GM12878 (cell line): ENCODE measurements around the gene RBPMS2. TPM values are rescaled to one million over a fixed set of nuclear protein-coding genes. Genes with fewer than 3 reads are reported as not detected.

ENCODE experiments used
- ATAC-seq: fragments of 200-7000 bp; cut with Tn5 transposase; 3 replicates; pipeline ENCODE4 v1.9.1; 2020; ENCODE audit warnings: mild to moderate bottlenecking, moderate library complexity
- BruUV-seq: library from RNA; stranded (reverse); fragments of 400-500 nt; replicated peaks from 2 replicates; lab custom pipeline; 2021; lab: Mats Ljungman, UMichigan
- CTCF ChIA-PET: fragments of 300-600 bp; sonication (Branson Sonifier 250); formaldehyde crosslinking; extraction: SDS; loops from one replicate; lab custom pipeline; 2021; ENCODE audit warnings: inconsistent platforms; lab: Yijun Ruan, JAX
- POLR2A ChIA-PET: fragments of 350-600 bp; formaldehyde crosslinking; extraction: SDS; loops from one replicate; lab custom pipeline; 2021; ENCODE audit warnings: inconsistent platforms; lab: Charles Lee
- RAD21 ChIA-PET: fragments of 300-600 bp; sonication (Branson Sonifier 250); formaldehyde crosslinking; loops from one replicate; lab custom pipeline; 2023; ENCODE audit warnings: antibody characterized with exemption; ENCODE audit not compliant: unreplicated experiment; lab: Charles Lee
- SMC1A ChIA-PET: fragments of 300-600 bp; sonication (Branson Sonifier 250); formaldehyde crosslinking; loops from one replicate; lab custom pipeline; 2023; ENCODE audit not compliant: unreplicated experiment, uncharacterized antibody; lab: Charles Lee
- DNase-seq: peaks from one replicate; pipeline ENCODE4 v3.0.0-alpha.2; 2011; ENCODE audit warnings: low read depth, low spot score
- FAIRE-seq: peaks from 3 replicates; lab custom pipeline; 2011; peaks lifted over from hg19 to GRCh38; lab: Jason Lieb, UNC
- H2AFZ ChIP-seq: 2 replicates; pipeline ENCODE4 v1.6.0; 2011; ENCODE audit warnings: low read depth, low read length, control low read depth; ENCODE audit not compliant: control insufficient read depth
- H3K27ac ChIP-seq: 2 replicates; pipeline ENCODE4 v1.5.1; 2011; ENCODE audit warnings: control low read depth; ENCODE audit not compliant: control insufficient read depth, insufficient read depth
- H3K27me3 ChIP-seq, 2 experiments: replicated peaks in 1 of 2; 2 replicates each; pipeline versions ENCODE4 v1.6.0 to v1.6.1; 2011; ENCODE audit warnings: low read length in 1 of 2; ENCODE audit not compliant: control insufficient read depth in 2 of 2, insufficient read depth in 2 of 2
- H3K36me3 ChIP-seq, 2 experiments: 2 replicates each; pipeline ENCODE4 v1.5.1; 2011; ENCODE audit warnings: low read length in 1 of 2; ENCODE audit not compliant: control insufficient read depth in 2 of 2, insufficient read depth in 2 of 2
- H3K4me1 ChIP-seq: 2 replicates; pipeline ENCODE4 v1.6.1; 2011; ENCODE audit warnings: mild to moderate bottlenecking, low read length, moderate library complexity, mixed read lengths; ENCODE audit not compliant: control insufficient read depth, insufficient read depth
- H3K4me2 ChIP-seq: 2 replicates; pipeline ENCODE4 v1.6.0; 2011; ENCODE audit warnings: control low read depth; ENCODE audit not compliant: control insufficient read depth, insufficient read depth
- H3K4me3 ChIP-seq: fragments of 200-600 bp; sonication (generic); 2 replicates; pipeline ENCODE4 v1.5.1; 2016
- H3K79me2 ChIP-seq: 2 replicates; pipeline ENCODE4 v1.6.0; 2011; ENCODE audit warnings: low read length; ENCODE audit not compliant: control insufficient read depth, insufficient read depth
- H3K9ac ChIP-seq: 2 replicates; pipeline ENCODE4 v1.8.0; 2011; ENCODE audit warnings: low read length, control low read depth, mixed read lengths; ENCODE audit not compliant: control insufficient read depth, insufficient read depth
- H3K9me3 ChIP-seq: replicated peaks from 3 replicates; pipeline ENCODE4 v1.5.1; 2011; ENCODE audit warnings: mild to moderate bottlenecking, low read length; ENCODE audit not compliant: control insufficient read depth, insufficient read depth
- H4K20me1 ChIP-seq: 2 replicates; pipeline ENCODE4 v1.6.0; 2011; ENCODE audit not compliant: control insufficient read depth, insufficient read depth
- ATF3 ChIP-seq: IDR thresholded peaks from 2 replicates; pipeline ENCODE4 v1.6.1; 2011; ENCODE audit warnings: low read depth, mild to moderate bottlenecking, low read length, moderate library complexity, borderline replicate concordance; ENCODE audit errors: extremely low read depth
- BHLHE40 ChIP-seq, 2 experiments: fragments of 450-650 bp in 1 of 2; IDR thresholded peaks; 2 replicates each; pipeline ENCODE4 v1.6.1; 2011 to 2017; ENCODE audit warnings: low read depth in 2 of 2, borderline replicate concordance in 1 of 2, improper control_type of control experiment in 1 of 2, low read length in 1 of 2, mild to moderate bottlenecking in 1 of 2
- DPF2 ChIP-seq: fragments of 450-650 bp; IDR thresholded peaks from 2 replicates; pipeline ENCODE4 v1.6.1; 2017; ENCODE audit warnings: mild to moderate bottlenecking
- EZH2 ChIP-seq: IDR thresholded peaks from 2 replicates; pipeline ENCODE4 v1.6.1; 2012; ENCODE audit warnings: low read depth, mild to moderate bottlenecking, control low read depth, inconsistent platforms, low read length, borderline replicate concordance; ENCODE audit not compliant: control insufficient read depth
- FOS ChIP-seq: IDR thresholded peaks from 3 replicates; pipeline ENCODE4 v1.6.1; 2011; ENCODE audit warnings: borderline replicate concordance; ENCODE audit not compliant: insufficient read length; ENCODE audit errors: extremely low read depth
- IRF3 ChIP-seq: fragments of 450-650 bp; IDR thresholded peaks from 2 replicates; pipeline ENCODE4 v1.6.1; 2014; ENCODE audit warnings: mild to moderate bottlenecking
- MEF2B ChIP-seq: fragments of 450-650 bp; IDR thresholded peaks from 2 replicates; pipeline ENCODE4 v1.6.1; 2018; ENCODE audit warnings: mild to moderate bottlenecking, moderate library complexity; ENCODE audit not compliant: partially characterized antibody, poor library complexity, severe bottlenecking
- MLLT1 ChIP-seq: fragments of 450-650 bp; IDR thresholded peaks from 2 replicates; pipeline ENCODE4 v1.6.1; 2016; ENCODE audit warnings: mild to moderate bottlenecking
- MTA3 ChIP-seq: IDR thresholded peaks from 2 replicates; pipeline ENCODE4 v1.6.1; 2012; ENCODE audit warnings: low read length, inconsistent platforms, borderline replicate concordance
- REST ChIP-seq: IDR thresholded peaks from 2 replicates; pipeline ENCODE4 v1.6.1; 2012; ENCODE audit warnings: mild to moderate bottlenecking, low read depth, low read length
- SPI1 ChIP-seq: IDR thresholded peaks from 2 replicates; pipeline ENCODE4 v1.6.1; 2011; ENCODE audit warnings: low read depth, mild to moderate bottlenecking, low read length, moderate library complexity, borderline replicate concordance; ENCODE audit not compliant: insufficient read depth
- SREBF1 ChIP-seq: IDR thresholded peaks from 2 replicates; pipeline ENCODE4 v1.6.1; 2012; ENCODE audit warnings: mild to moderate bottlenecking, low read length
- STAT1 ChIP-seq: fragments of 450-650 bp; conservative IDR thresholded peaks from 2 replicates; pipeline ENCODE4 v1.6.1; 2014; ENCODE audit warnings: antibody characterized with exemption, mild to moderate bottlenecking
- WGBS: methylation state at CpG from one replicate; pipeline ENCODE4 v1.1.6; 2016; ENCODE audit warnings: low lambda C conversion rate; ENCODE audit not compliant: insufficient replicate concordance, insufficient coverage; ENCODE audit errors: missing lambda C conversion rate; 5-methylcytosine and 5-hydroxymethylcytosine counted together
- in situ Hi-C: fragments of 300-500 bp; cut with MboI; formaldehyde crosslinking; loops from 9 replicates; pipeline ENCODE4 v1.14.3; 2018; ENCODE audit warnings: mixed read lengths
- intact Hi-C: fragments of 100-400 bp; cut with micrococcal nuclease; formaldehyde crosslinking; loops from one replicate; pipeline ENCODE4 v1.14.2; 2022; ENCODE audit not compliant: unreplicated experiment
- polyA plus RNA-seq, 11 experiments: library from polyadenylated mRNA; depleted of rRNA in 4 of 11; unstranded in 6 of 11; stranded (reverse) in 5 of 11; fragments of >200 nt; fragmentation: Nextera tagmentation in 4 of 11; fragmentation: Illumina TruSeq in 1 of 11; extraction: Ambion mirVana in 4 of 11; extraction: Trizol in 1 of 11; gene quantifications; 1 replicate in 1 of 11; 2 replicates in 10 of 11; pipeline versions ENCODE4 v1.2.1 to v1.2.3, GENCODE V29; 2011 to 2016; ENCODE audit warnings: inconsistent platforms in 2 of 11, missing spikeins in 2 of 11, low read depth in 1 of 11
- total RNA-seq, 4 experiments: library from RNA; depleted of rRNA in 3 of 4; stranded (reverse); fragments of >200 nt in 3 of 4; fragmentation: Illumina TruSeq in 1 of 4; extraction: Trizol in 1 of 4; gene quantifications; 2 replicates each; pipeline versions ENCODE4 v1.2.1 to v1.2.3, GENCODE V29; 2013 to 2021

RBPMS2 gene
- total and polyA plus RNA-seq, 10 of the 15 experiments (the other 5 are each of a cell fraction or from before 2014, with no cell fraction given), result 0.06 to 0.31 (median 0.19) TPM; not detected in 3

GRCh38 chr15:64691896-64692565 is 83.4 kb downstream of the RBPMS2 start:
- DNase-seq (no peak), FAIRE-seq (no peak), ATAC-seq (no peak)
- Histone ChIP-seq H3K9me3 (no peaks in the 10 kb centered on the region), H3K4me1 (peaks cover 17% of the 10 kb centered on the region), H3K27ac (no peak overlapping the region), H3K27me3 (no peaks in the 10 kb centered on the region), H3K4me3 (no peak overlapping the region), H3K79me2 (peaks cover 25% of the 10 kb centered on the region), H3K9ac (no peak overlapping the region), H4K20me1 (no peaks in the 10 kb centered on the region), H3K36me3 (peaks cover 8 to 23% of the 10 kb centered on the region in 2 experiments), H3K4me2 (no peak overlapping the region), H2AFZ (no peak overlapping the region)
- ChIA-PET CTCF (interaction anchor here (0.6 to 15.4 kb wide), 4 partner anchors 7 to 156 kb away, joined by 3 to 267 read pairs (median 4); no protein-coding TSS in a partner anchor), RAD21 (interaction anchor here (1.6 to 4.8 kb wide), 2 partner anchors 15 to 36 kb away, joined by 3 to 22 read pairs; no protein-coding TSS in a partner anchor), POLR2A (interaction anchor here (1.4 kb wide), 1 partner anchor 9 kb away, joined by 3 read pairs; no protein-coding TSS in a partner anchor), SMC1A (interaction anchor here (0.7 to 2.7 kb wide), 5 partner anchors 9 to 203 kb away, joined by 3 to 20 read pairs (median 3); no protein-coding TSS in a partner anchor)
- in situ Hi-C loops, result no loop called here
- 80% methylated on average over 8 of the region's 9 CpGs for WGBS
- no TSS peak for BruUV-seq
- intact Hi-C loops, result no loop called here
- TF ChIP-seq MEF2B (no peak), REST (no peak), MTA3 (no peak), EZH2 (no peak), ATF3 (no peak), BHLHE40 (IDR thresholded peaks at IDR 0.05; ENCODE audit: borderline replicate concordance in 1 of 2, low read depth in 2 of 2, low read length in 1 of 2) (no peak), IRF3 (no peak), DPF2 (no peak), MLLT1 (no peak), SREBF1 (no peak), FOS (no peak), STAT1 (no peak), SPI1 (no peak)
